ENCODE results near the gene ZNF226. TPM values are rescaled to one million over a fixed set of nuclear protein-coding genes. Genes with fewer than 3 reads are reported as not detected.
"Not testable (repeated sequence)": the region's sequence is repeated elsewhere in the genome, so short reads cannot be mapped to it uniquely, and the experiment has no call there.

Gene ZNF226
- total RNA-seq, 1 donor from 2014 or later: 37.7 TPM

GRCh38 chr19:44196772-44197171 is 31.9 kb downstream of the ZNF226 start:
- CTCF ChIA-PET: no interaction called here
- POLR2A ChIA-PET: no interaction called here
- Mint-ChIP-seq H3K27ac (no peak overlapping the region), H3K4me1 (no peaks in the 10 kb centered on the region), H3K27me3 (peaks cover 3% of the 10 kb centered on the region), H3K4me3 (no peak overlapping the region), H3K9me3 (peaks cover 28% of the 10 kb centered on the region), H3K36me3 (ENCODE audit: low read depth) (peaks cover 4% of the 10 kb centered on the region)
- no peak for ATAC-seq (ENCODE audit: low read depth)
- intact Hi-C loops (cut with micrococcal nuclease): no loop called here
- DNase-seq: no peak
- no peak for TF ChIP-seq CTCF (IDR thresholded peaks at IDR 0.05)

GRCh38 chr19:44202470-44202869 is 37.6 kb downstream of the ZNF226 start:
- no peak for TF ChIP-seq CTCF (IDR thresholded peaks at IDR 0.05)
- Mint-ChIP-seq H3K36me3 (ENCODE audit: low read depth) (peaks cover 10% of the 10 kb centered on the region), H3K4me3 (no peak overlapping the region), H3K27me3 (peaks cover 8% of the 10 kb centered on the region), H3K27ac (no peak overlapping the region), H3K9me3 (peaks cover 15% of the 10 kb centered on the region), H3K4me1 (peaks cover 6% of the 10 kb centered on the region)
- intact Hi-C loops (cut with micrococcal nuclease): no loop called here
- ChIA-PET POLR2A (no interaction called here), CTCF (no interaction called here)
- no peak for ATAC-seq (ENCODE audit: low read depth)
- DNase-seq: no peak

- intact Hi-C loops (cut with micrococcal nuclease): no loop called here
- Mint-ChIP-seq H3K27me3 (peaks cover 8% of the 10 kb centered on the region), H3K9me3 (peaks cover 15% of the 10 kb centered on the region), H3K36me3 (ENCODE audit: low read depth) (peaks cover 14% of the 10 kb centered on the region), H3K27ac (no peak overlapping the region), H3K4me3 (no peak overlapping the region), H3K4me1 (peaks cover 8% of the 10 kb centered on the region)
- TF ChIP-seq CTCF (IDR thresholded peaks at IDR 0.05): no peak
- ATAC-seq (ENCODE audit: low read depth) (no peak), DNase-seq (no peak)
- ChIA-PET CTCF (no interaction called here), POLR2A (no interaction called here)
These were observed 38.1 kb downstream of the ZNF226 start for GRCh38 chr19:44202974-44203373.

GRCh38 chr19:44203877-44204276 is 39.0 kb downstream of the ZNF226 start:
- ATAC-seq (ENCODE audit: low read depth); DNase-seq; CTCF ChIA-PET; H3K4me3 Mint-ChIP-seq; H3K4me1 Mint-ChIP-seq; H3K27me3 Mint-ChIP-seq; H3K27ac Mint-ChIP-seq; intact Hi-C loops (cut with micrococcal nuclease); POLR2A ChIA-PET: not testable (repeated sequence)
- Mint-ChIP-seq H3K36me3 (ENCODE audit: low read depth) (peaks cover 14% of the 10 kb centered on the region), H3K9me3 (peaks cover 12% of the 10 kb centered on the region)

- no peak for ATAC-seq (ENCODE audit: low read depth)
- CTCF ChIA-PET: no interaction called here
These were observed 39.9 kb downstream of the ZNF226 start for GRCh38 chr19:44204772-44205171.

More at GRCh38 chr19:44204772-44205171, 39.9 kb downstream of the ZNF226 start:
- Mint-ChIP-seq H3K4me1 (peaks cover 8% of the 10 kb centered on the region), H3K27me3 (peaks cover 8% of the 10 kb centered on the region), H3K27ac (no peak overlapping the region), H3K4me3 (no peak overlapping the region), H3K9me3 (peaks cover 12% of the 10 kb centered on the region), H3K36me3 (ENCODE audit: low read depth) (peaks cover 14% of the 10 kb centered on the region)
- no peak for DNase-seq
- POLR2A ChIA-PET: no interaction called here
- no peak for TF ChIP-seq CTCF (IDR thresholded peaks at IDR 0.05)
- intact Hi-C loops (cut with micrococcal nuclease): loop anchor here (5.0 kb wide), 2 partner anchors 198 to 302 kb away; partner anchors contain the start of gene ZNF285

All from activated B cell treated with CpG ODN at 0.5 μM for 24 hours (primary cell).